GM20431 (cell line): ENCODE measurements around the gene INAVA.
"Not testable (repeated sequence)": the region's sequence is repeated elsewhere in the genome, so short reads cannot be mapped to it uniquely, and the experiment has no call there.

Experiments used
- in situ Hi-C: fragments of 300-500 bp; cut with MseI, MboI; formaldehyde crosslinking; loops from one replicate; pipeline ENCODE4 v1.15.0; 2020; ENCODE audit warnings: low sequenced_read_pairs; ENCODE audit not compliant: unreplicated experiment

INAVA gene

GRCh38 chr1:200959411-200959921, 64.8 kb downstream of the INAVA start:
- in situ Hi-C loops, result no loop called here

DNA sequence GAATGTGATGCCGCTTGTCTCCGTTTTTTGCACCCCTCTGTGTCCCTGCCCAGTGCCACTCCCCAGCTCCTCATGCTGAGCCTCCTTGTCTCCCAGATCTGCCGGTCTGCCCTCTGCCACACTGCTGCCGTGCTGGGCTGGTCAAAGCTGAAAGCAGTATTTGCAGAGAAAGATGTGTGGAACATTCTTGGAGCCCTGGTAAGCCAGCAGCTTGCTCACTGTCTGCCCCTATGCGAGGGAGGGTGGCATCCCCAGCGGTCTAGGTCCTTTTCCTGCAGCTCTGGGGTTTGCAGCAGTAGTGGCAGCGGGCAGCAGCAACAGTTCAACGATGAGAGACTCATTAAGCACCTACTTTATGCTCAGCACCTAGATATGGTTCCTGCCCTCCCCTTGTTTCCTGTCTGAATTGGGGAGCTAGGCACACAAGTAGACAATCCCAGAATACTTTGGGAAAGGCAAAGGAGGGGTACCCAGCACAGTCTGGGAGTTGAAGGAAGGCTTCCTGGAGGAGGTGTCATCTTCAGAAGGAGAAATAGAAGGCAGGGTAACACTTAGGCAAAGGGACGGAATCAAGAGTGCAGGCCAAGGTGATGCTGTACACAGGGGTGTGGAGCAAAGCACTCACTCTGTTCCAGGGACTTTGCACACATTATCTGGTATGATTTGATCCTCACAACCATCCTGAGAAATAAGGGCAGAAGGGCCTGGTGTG, 65.7 kb downstream of the INAVA start:
- in situ Hi-C loops, result no loop called here

- in situ Hi-C loops, result no loop called here
These were observed 66.2 kb downstream of the INAVA start for GRCh38 chr1:200960948-200961340.

DNA sequence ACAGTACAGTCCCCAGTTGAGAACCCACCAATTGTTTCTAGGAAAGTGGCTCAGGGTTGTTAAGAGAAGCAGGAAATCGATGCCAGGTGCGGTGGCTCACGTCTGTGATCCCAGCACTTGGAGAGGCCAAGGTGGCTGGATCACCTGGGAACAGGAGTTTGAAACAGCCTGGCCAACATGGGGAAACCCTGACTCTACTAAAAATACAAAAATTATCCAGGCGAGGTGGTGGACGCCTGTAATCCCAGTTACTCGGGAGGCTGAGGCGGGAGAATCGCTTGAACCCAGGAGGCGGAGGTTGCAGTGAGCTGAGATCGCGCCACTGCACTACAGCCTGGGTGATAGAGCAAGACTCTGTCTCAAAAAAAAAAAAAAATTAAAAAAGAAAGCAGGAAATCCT, 67.5 kb downstream of the INAVA start:
- in situ Hi-C loops, result not testable (repeated sequence)

DNA sequence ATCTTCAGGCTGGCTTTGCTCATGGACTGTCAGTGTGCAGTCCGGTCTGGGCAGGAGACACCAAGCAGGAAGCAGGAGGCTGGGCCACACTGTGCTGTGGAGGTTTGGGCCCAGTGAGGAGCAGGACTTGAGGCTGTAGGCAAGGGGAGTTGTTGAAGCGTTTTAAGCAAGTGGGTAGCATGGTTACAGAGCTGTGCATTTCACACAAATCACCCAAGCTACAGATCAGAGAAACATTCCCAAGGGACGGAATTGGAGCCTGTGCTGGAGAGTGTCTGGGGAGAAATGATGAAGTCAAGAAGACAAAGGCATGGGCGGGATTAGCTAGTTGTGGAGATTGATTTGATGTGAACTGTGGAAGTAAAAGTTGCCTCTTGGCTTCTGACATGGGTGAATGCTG, 67.9 kb downstream of the INAVA start:
- in situ Hi-C loops, result no loop called here

- in situ Hi-C loops, result no loop called here
These were observed 68.4 kb downstream of the INAVA start for GRCh38 chr1:200963076-200963475.

GRCh38 chr1:200963888-200964287, 69.2 kb downstream of the INAVA start:
- in situ Hi-C loops, result not testable (repeated sequence)
